ENCODE results near the gene SERPINB2. TPM values are rescaled to one million over a fixed set of nuclear protein-coding genes. Genes with fewer than 3 reads are reported as not detected.
"Not testable (repeated sequence)": the region's sequence is repeated elsewhere in the genome, so short reads cannot be mapped to it uniquely, and the experiment has no call there.

Gene SERPINB2
- polyA plus RNA-seq, 3 donors, result 0.14 TPM; not detected in 2

GRCh38 chr18:63936156-63936931, 48.8 kb downstream of the SERPINB2 start:
- DNase-seq, result peak; percentile 71

- no peak for DNase-seq
Observed at GRCh38 chr18:63936932-63937393, 49.5 kb downstream of the SERPINB2 start.

- no peak for DNase-seq
Observed at GRCh38 chr18:63940008-63940407, 52.5 kb downstream of the SERPINB2 start.

GRCh38 chr18:63940543-63941050, 53.1 kb downstream of the SERPINB2 start:
- not testable (repeated sequence) for DNase-seq

GRCh38 chr18:63947051-63947790, 59.7 kb downstream of the SERPINB2 start:
- no peak for DNase-seq

GRCh38 chr18:63949068-63949737, 61.7 kb downstream of the SERPINB2 start, which contains the start of gene HMSD:
Gene HMSD (plus strand): TSS chr18:63949301. CDS start chr18:63953456, 4,155 bp downstream.
- DNase-seq, result no peak

GRCh38 chr18:63951302-63951705, 63.8 kb downstream of the SERPINB2 start:
- no peak for DNase-seq

Other genes with a start within 250 kb of the SERPINB2 start
- under 1 TPM in 1 of 3 donors, not detected in 2; 0.19 TPM for gene SERPINB4, start 243.4 kb upstream of the SERPINB2 start, polyA plus RNA-seq (ENCODE audit: insufficient read length in 3 of 3)
- under 1 TPM in 1 of 3 donors, not detected in 2; 0.13 TPM for gene SERPINB3, start 225.8 kb upstream of the SERPINB2 start, polyA plus RNA-seq (ENCODE audit: insufficient read length in 3 of 3)
- gene SERPINB11, start 184.7 kb upstream of the SERPINB2 start, polyA plus RNA-seq (ENCODE audit: insufficient read length in 3 of 3), result not detected
- under 1 TPM; 0.43 to 0.68 (median 0.61) TPM for gene SERPINB7, start 112.3 kb upstream of the SERPINB2 start, polyA plus RNA-seq (ENCODE audit: insufficient read length in 3 of 3)
- under 1 TPM in 2 of 3 donors, not detected in 1; 0.04 to 0.22 TPM for gene SERPINB10, start 20.3 kb downstream of the SERPINB2 start, polyA plus RNA-seq (ENCODE audit: insufficient read length in 3 of 3)
- 1 to 10 TPM; 1.1 to 2.6 (median 1.4) TPM for gene HMSD, start 61.6 kb downstream of the SERPINB2 start, polyA plus RNA-seq (ENCODE audit: insufficient read length in 3 of 3)
- gene SERPINB8, start 82.4 kb downstream of the SERPINB2 start, polyA plus RNA-seq (ENCODE audit: insufficient read length in 3 of 3), result 1 to 10 TPM; 3.7 to 5.0 (median 3.7) TPM